ENCODE measurements around the gene CNTN1.

DNA sequence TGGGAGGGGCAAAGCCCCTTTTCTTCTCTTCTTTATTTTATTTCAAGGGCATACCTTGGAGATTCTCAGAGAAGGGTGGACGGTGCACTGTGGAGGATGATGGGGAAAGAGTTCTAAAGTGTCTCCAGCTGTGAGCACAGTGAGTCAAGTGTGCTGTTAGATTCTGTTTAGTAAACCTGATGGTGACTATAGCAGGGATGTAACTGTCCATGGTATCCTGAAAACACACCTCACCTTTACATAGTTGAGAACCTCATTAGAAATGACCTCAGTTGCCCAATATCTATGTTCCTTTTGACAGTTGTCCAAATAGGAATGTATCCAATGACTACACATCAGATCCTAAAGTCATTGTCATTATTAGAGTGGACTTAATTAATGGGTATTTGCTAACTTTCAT lies 38.0 kb downstream of the CNTN1 start:
- TF ChIP-seq, protein P1, sequence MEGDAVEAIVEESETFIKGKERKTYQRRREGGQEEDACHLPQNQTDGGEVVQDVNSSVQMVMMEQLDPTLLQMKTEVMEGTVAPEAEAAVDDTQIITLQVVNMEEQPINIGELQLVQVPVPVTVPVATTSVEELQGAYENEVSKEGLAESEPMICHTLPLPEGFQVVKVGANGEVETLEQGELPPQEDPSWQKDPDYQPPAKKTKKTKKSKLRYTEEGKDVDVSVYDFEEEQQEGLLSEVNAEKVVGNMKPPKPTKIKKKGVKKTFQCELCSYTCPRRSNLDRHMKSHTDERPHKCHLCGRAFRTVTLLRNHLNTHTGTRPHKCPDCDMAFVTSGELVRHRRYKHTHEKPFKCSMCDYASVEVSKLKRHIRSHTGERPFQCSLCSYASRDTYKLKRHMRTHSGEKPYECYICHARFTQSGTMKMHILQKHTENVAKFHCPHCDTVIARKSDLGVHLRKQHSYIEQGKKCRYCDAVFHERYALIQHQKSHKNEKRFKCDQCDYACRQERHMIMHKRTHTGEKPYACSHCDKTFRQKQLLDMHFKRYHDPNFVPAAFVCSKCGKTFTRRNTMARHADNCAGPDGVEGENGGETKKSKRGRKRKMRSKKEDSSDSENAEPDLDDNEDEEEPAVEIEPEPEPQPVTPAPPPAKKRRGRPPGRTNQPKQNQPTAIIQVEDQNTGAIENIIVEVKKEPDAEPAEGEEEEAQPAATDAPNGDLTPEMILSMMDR (IDR thresholded peaks at IDR 0.05), result no peak
- no peak for TF ChIP-seq POLR2AphosphoS5 (IDR thresholded peaks at IDR 0.05)
- TF ChIP-seq POLR2A (IDR thresholded peaks at IDR 0.05), result no peak
